ENCODE measurements around the gene MYOZ3. TPM values are rescaled to one million over a fixed set of nuclear protein-coding genes. Genes with fewer than 3 reads are reported as not detected.

The MYOZ3 gene
- total RNA-seq, 1 donor from 2014 or later: 6.1 TPM

- H3K27ac Mint-ChIP-seq: no peak overlapping the region
- no peak for DNase-seq (ENCODE audit: extremely low spot score, unreplicated experiment)
- no peaks in the 10 kb centered on the region for H3K9me3 Mint-ChIP-seq
- H3K4me1 Mint-ChIP-seq (ENCODE audit: unreplicated experiment): no peaks in the 10 kb centered on the region
- no peak overlapping the region for H3K4me3 Mint-ChIP-seq
- TF ChIP-seq CTCF (conservative IDR thresholded peaks at IDR 0.05): no peak
- H3K27me3 Mint-ChIP-seq: no peaks in the 10 kb centered on the region
- H3K36me3 Mint-ChIP-seq: peaks cover 12% of the 10 kb centered on the region
Observed at GRCh38 chr5:150706776-150707390, 45.8 kb downstream of the MYOZ3 start.

- no peak for DNase-seq (ENCODE audit: extremely low spot score, unreplicated experiment)
- Mint-ChIP-seq H3K4me3 (no peak overlapping the region), H3K36me3 (peaks cover 12% of the 10 kb centered on the region)
Observed at GRCh38 chr5:150710165-150710564, 49.1 kb downstream of the MYOZ3 start.

GRCh38 chr5:150723845-150724244 lies 62.8 kb downstream of the MYOZ3 start:
- no peak overlapping the region for H3K27ac Mint-ChIP-seq
- no peak overlapping the region for H3K4me3 Mint-ChIP-seq

More at GRCh38 chr5:150710165-150710564, 49.1 kb downstream of the MYOZ3 start:
- no peaks in the 10 kb centered on the region for H3K9me3 Mint-ChIP-seq
- TF ChIP-seq CTCF (conservative IDR thresholded peaks at IDR 0.05): peak; percentile 47
- no peaks in the 10 kb centered on the region for H3K4me1 Mint-ChIP-seq (ENCODE audit: unreplicated experiment)
- no peak overlapping the region for H3K27ac Mint-ChIP-seq
- no peaks in the 10 kb centered on the region for H3K27me3 Mint-ChIP-seq

More at GRCh38 chr5:150723845-150724244, 62.8 kb downstream of the MYOZ3 start:
- Mint-ChIP-seq H3K36me3 (peaks cover 30% of the 10 kb centered on the region), H3K27me3 (no peaks in the 10 kb centered on the region), H3K4me1 (ENCODE audit: unreplicated experiment) (no peaks in the 10 kb centered on the region), H3K9me3 (no peaks in the 10 kb centered on the region)
- no peak for TF ChIP-seq CTCF (conservative IDR thresholded peaks at IDR 0.05)
- no peak for DNase-seq (ENCODE audit: extremely low spot score, unreplicated experiment)

Other genes starting within 250 kb of the MYOZ3 start
- gene CD74, start 248.3 kb upstream of the MYOZ3 start, total RNA-seq (ENCODE audit: low replicate concordance): 24.9 and 37.2 TPM in 2 replicates
- 2,469 and 2,543 TPM in 2 replicates for gene RPS14, start 211.5 kb upstream of the MYOZ3 start, total RNA-seq (ENCODE audit: low replicate concordance)
- gene NDST1, start 153.1 kb upstream of the MYOZ3 start, total RNA-seq (ENCODE audit: low replicate concordance): 96.5 and 101 TPM in 2 replicates
- 2.8 and 24.5 TPM in 2 replicates for gene SYNPO, start 20.6 kb upstream of the MYOZ3 start, total RNA-seq (ENCODE audit: low replicate concordance)
- 49.2 and 65.8 TPM in 2 replicates for gene RBM22, start 39.8 kb downstream of the MYOZ3 start, total RNA-seq (ENCODE audit: low replicate concordance)
- gene DCTN4, start 97.8 kb downstream of the MYOZ3 start, total RNA-seq (ENCODE audit: low replicate concordance): 41.8 and 63.9 TPM in 2 replicates
- 8.2 and 11.0 TPM in 2 replicates for gene SMIM3, start 117.5 kb downstream of the MYOZ3 start, total RNA-seq (ENCODE audit: low replicate concordance)
- gene IRGM, start 185.3 kb downstream of the MYOZ3 start, total RNA-seq (ENCODE audit: low replicate concordance): not detected in 2 replicates
- gene ZNF300, start 243.7 kb downstream of the MYOZ3 start, total RNA-seq (ENCODE audit: low replicate concordance): 11.9 and 15.0 TPM in 2 replicates

All from type B pancreatic cell (in vitro differentiated cells).